ENCODE measurements around the gene PAPPA2.
"Not testable (repeated sequence)": the region's sequence is repeated elsewhere in the genome, so short reads cannot be mapped to it uniquely, and the experiment has no call there.

Gene PAPPA2

GRCh38 chr1:176699821-176700220 lies 236.8 kb downstream of the PAPPA2 start:
- no peak for DNase-seq

GRCh38 chr1:176701151-176701866 lies 238.3 kb downstream of the PAPPA2 start:
- no peak for DNase-seq

- no peak for DNase-seq
Observed at GRCh38 chr1:176702901-176703300, 239.9 kb downstream of the PAPPA2 start.

GRCh38 chr1:176705585-176705984 lies 242.6 kb downstream of the PAPPA2 start:
- no peak for DNase-seq

DNA sequence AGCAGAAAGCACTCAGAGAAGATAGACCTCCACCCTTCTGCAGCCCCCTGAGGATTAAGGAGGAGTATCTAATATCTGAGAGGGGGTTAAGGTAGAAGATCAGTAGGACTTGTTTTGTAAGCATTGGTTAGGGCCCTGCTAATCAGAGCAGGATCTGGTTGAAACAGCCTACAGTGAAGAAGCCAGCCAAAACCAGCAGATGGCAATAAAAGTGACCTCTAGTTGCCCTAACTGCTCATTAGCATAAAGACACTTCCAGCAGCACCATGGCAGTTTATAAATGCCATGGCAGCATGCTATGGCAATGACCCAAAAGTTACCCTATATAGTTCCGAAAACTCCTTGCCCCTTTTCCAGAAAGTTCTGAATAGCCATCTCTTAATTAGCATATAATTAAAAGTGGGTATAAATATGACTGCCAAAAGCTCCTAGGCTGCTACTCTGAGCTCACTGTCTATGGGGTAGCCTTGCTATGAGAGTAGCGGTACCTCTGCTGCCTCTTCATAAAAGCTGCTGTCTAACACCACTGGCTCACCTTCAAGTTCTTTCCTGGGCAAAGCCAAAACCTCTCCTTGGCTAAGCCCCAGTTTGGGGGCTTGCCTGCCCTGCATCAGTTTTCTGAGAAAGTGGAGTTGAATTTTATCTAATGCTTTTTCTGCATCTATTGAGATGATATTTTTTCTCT lies 254.2 kb downstream of the PAPPA2 start:
- no peak for DNase-seq

DNA sequence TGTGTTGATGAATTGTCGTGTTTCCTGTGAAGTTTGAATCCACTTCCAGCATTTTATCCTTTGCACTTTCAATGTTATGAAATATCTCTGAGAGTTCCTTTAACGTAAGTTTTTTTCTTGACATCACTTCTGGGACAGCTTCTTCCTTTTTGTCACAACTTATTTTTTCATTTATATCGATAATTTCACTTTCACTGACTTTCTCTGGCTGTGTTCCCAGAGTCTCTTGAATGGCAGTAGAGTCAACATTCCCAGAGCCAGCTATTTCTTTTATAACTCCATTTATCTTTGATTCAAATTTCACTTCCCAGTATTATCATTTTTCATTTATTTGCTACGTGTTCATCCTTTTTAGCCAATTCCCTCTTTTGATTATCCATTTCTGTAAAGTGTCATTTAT lies 256.5 kb downstream of the PAPPA2 start:
- no peak for DNase-seq

DNA sequence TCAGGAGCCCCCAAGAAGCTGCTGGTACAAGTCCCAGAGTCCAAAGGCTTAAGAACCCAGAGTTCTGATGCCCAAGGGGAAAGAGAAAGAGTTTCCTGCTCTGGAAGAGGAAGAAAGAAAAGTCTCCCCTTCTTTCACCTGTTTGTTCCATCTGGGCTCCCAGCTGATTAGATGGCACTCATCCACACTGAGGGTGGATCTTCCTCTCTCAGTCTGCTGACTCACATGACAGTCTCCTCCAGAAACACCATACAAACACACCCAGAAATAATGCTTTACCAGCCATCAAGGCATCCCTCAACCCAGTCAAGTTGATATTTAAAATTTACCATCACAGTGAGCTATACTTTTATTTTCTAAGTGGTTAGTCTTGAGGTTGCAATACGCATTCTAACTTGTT lies 257.9 kb downstream of the PAPPA2 start:
- no peak for DNase-seq

- no peak for DNase-seq
Observed at GRCh38 chr1:176733661-176734060, 270.7 kb downstream of the PAPPA2 start.

GRCh38 chr1:176735201-176735600 lies 272.2 kb downstream of the PAPPA2 start:
- DNase-seq, result no peak

- no peak for DNase-seq
Observed at GRCh38 chr1:176736015-176736414, 273.0 kb downstream of the PAPPA2 start.

GRCh38 chr1:176741181-176741580 lies 278.2 kb downstream of the PAPPA2 start:
- DNase-seq, result no peak

- DNase-seq, result no peak
Observed at GRCh38 chr1:176742322-176742721, 279.3 kb downstream of the PAPPA2 start.

DNA sequence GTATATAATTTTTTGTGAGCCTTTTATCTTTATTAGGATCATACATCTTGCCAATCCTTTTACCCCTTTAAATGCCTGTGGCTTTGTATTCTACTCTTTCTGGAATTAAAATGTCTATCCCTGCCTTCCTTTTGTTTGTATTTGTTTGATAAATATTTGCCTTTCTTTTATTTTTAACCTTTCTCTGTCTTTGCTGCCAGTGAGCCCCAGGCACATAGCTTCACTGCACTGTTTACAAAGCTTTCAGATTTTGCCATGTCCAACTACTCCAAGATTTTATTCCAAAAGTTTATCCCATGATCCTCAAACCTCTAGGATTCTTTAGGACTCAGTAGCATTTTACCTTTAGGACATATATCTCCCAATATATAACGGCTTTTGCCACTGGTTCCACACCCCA lies 281.2 kb downstream of the PAPPA2 start:
- no peak for DNase-seq

- no peak for DNase-seq
Observed at GRCh38 chr1:176745945-176746344, 283.0 kb downstream of the PAPPA2 start.

GRCh38 chr1:176752505-176752904 lies 289.5 kb downstream of the PAPPA2 start:
- no peak for DNase-seq

GRCh38 chr1:176754676-176755075 lies 291.7 kb downstream of the PAPPA2 start:
- no peak for DNase-seq

- DNase-seq, result not testable (repeated sequence)
Observed at GRCh38 chr1:176756817-176757216, 293.8 kb downstream of the PAPPA2 start.

GRCh38 chr1:176765608-176766007 lies 302.6 kb downstream of the PAPPA2 start:
- DNase-seq, result no peak

DNA sequence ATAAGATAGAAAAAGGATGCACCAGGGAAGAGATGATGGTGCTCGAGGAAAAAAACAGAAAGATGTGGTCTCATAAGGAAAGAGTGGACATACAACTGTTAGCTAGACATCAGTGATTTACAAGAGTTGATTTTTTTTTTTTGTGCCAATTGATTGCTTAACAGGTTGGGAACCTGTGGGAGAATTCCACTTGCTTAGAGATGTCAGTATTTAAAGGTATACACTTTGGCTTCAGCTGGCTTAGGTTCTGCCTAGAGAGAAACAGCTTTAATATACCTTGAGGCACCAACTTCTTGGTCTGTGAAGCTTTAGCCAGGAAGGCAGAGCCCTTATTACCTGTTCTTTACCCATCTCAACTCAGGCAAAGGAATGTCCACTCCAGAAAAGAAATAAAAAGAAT lies 303.8 kb downstream of the PAPPA2 start:
- no peak for DNase-seq

DNA sequence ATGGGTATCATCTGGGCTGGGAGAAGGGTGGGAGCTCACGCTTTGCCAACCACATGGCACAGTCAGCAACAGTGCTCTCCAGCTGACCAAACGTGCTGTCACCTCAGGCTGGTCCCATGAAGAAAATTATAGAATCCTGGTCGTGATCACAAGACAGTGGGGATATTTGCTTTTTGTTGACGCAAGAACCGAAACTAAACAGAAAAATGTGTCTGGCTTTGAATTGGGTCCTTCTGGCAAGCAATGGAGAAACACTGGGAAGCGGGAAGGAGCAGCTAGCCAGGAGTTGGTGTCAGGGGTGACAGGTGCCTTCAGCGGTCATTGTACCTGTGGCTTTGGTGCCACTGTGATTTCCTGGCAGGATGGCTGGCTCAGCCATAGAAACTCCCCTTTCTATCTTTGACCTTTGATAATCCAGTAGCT lies 304.8 kb downstream of the PAPPA2 start:
- DNase-seq, result no peak

GRCh38 chr1:176768532-176768931 lies 305.6 kb downstream of the PAPPA2 start:
- DNase-seq, result no peak

DNA sequence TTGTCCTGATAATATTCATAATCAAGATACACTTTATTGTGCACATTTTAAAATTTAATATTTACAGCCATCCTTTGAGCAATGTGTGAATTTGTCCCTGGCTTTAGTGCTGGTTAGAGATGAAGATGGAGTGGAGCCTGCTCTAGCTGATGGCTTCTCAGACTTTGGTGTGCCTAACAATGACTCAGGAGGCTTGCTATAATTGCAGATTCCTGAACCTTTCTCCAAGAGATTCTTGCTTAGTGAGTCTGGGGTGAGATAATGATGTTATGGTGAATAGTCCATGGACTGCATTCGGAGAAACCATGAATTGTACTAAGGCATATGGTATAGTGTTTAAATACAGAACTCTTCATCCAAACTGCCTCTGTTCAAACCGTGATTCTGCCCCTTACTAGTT lies 307.1 kb downstream of the PAPPA2 start:
- DNase-seq, result no peak

DNA sequence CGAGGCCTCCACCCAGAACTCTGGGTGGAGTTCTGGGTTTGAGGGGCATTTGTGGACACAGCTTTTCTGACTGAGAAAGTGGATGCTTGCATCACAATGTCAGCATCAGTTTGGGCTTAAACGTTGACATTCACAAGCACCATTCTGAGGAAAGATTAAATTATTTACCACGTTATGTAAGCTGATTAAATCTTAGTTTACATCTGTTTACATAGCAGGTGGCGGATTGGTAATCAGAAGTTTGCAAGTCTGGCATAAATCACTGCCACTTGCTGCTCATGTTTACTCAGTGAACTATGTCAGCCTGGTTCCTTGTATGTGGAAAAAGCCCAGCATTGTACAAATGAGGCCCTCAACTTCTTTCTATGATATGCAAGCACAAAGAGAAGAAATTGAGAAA lies 310.1 kb downstream of the PAPPA2 start:
- DNase-seq, result no peak

GRCh38 chr1:176774224-176774623 lies 311.2 kb downstream of the PAPPA2 start:
- DNase-seq, result no peak

GRCh38 chr1:176775378-176775777 lies 312.4 kb downstream of the PAPPA2 start:
- no peak for DNase-seq

All from CD4-positive, alpha-beta T cell treated with Interleukin-15 for 1 hour (primary cell).